Left lung (tissue), 10 donors: Measurements from ENCODE around the gene CNNM3. TPM values are rescaled to one million over a fixed set of nuclear protein-coding genes. Genes with fewer than 3 reads are reported as not detected.

ENCODE experiments used
- ATAC-seq: fragments of 200-7000 bp; cut with Tn5 transposase; one replicate; pipeline ENCODE4 v1.9.1; 2020; ENCODE audit warnings: moderate library complexity
- DNase-seq, 4 donors: peaks; one replicate each; pipeline ENCODE4 v3.0.0-alpha.2; 2013 to 2020
- H3K27ac ChIP-seq, 2 donors: fragments of 200-600 bp; sonication (generic) in 1 of 2; one replicate each; pipeline versions ENCODE4 v1.5.0 to v1.8.0; 2020 to 2021
- H3K27me3 ChIP-seq, 2 donors: fragments of 200-600 bp; sonication (generic) in 1 of 2; one replicate each; pipeline versions ENCODE4 v1.5.0 to v1.8.0; 2020 to 2021
- H3K36me3 ChIP-seq, 2 donors: fragments of 200-600 bp; sonication (generic) in 1 of 2; one replicate each; pipeline versions ENCODE4 v1.5.0 to v1.8.0; 2020 to 2021
- H3K4me1 ChIP-seq, 2 donors: fragments of 200-600 bp; one replicate each; pipeline ENCODE4 v1.8.0; 2021
- H3K4me3 ChIP-seq, 2 donors: fragments of 200-600 bp; sonication (generic) in 1 of 2; one replicate each; pipeline versions ENCODE4 v1.5.0 to v1.8.0; 2020 to 2021; ENCODE audit warnings: mild to moderate bottlenecking in 1 of 2
- H3K9me3 ChIP-seq, 2 donors: fragments of 200-600 bp; sonication (generic) in 1 of 2; one replicate each; pipeline versions ENCODE4 v1.5.0 to v1.8.0; 2020 to 2021
- intact Hi-C, 2 donors: fragments of 100-400 bp; cut with DNase I; formaldehyde crosslinking; loops; one replicate each; pipeline versions ENCODE4 v1.11.2 to v1.14.2; 2022
- polyA plus RNA-seq, 6 donors: library from polyadenylated mRNA; unstranded; fragments of 120-200 nt; gene quantifications; one replicate each; pipeline ENCODE4 v1.2.1, GENCODE V29; 2013; ENCODE audit not compliant: insufficient read length in 6 of 6
- total RNA-seq, 2 donors: library from RNA; stranded (reverse); fragmentation: NEBNext Ultra II Directional; extraction: Animal tissue kit (Norgen Biotek cat#: 25700); gene quantifications; one replicate each; pipeline ENCODE4 v1.2.1, GENCODE V29; 2021
- TF ChIP-seq, protein P1 (sequence below), 2 donors: fragments of 200-600 bp; sonication (generic) in 1 of 2; IDR thresholded peaks; one replicate each; pipeline versions ENCODE4 v1.5.0 to v1.8.0; 2021; ENCODE audit warnings: antibody characterized with exemption in 2 of 2
- donor health status: DM: no; HTN: yes; CAD: no.
- donor health status: DM: no; HTN: no; CAD: no.

CNNM3 gene
- total and polyA plus RNA-seq, 8 donors: 24.8 to 37.9 (median 32.2) TPM

GRCh38 chr2:96819128-96819875 is 3.2 kb downstream of the CNNM3 start:
- H3K36me3 ChIP-seq: peaks cover 0 to 9% of the 10 kb centered on the region in 2 donors
- TF ChIP-seq, protein P1, sequence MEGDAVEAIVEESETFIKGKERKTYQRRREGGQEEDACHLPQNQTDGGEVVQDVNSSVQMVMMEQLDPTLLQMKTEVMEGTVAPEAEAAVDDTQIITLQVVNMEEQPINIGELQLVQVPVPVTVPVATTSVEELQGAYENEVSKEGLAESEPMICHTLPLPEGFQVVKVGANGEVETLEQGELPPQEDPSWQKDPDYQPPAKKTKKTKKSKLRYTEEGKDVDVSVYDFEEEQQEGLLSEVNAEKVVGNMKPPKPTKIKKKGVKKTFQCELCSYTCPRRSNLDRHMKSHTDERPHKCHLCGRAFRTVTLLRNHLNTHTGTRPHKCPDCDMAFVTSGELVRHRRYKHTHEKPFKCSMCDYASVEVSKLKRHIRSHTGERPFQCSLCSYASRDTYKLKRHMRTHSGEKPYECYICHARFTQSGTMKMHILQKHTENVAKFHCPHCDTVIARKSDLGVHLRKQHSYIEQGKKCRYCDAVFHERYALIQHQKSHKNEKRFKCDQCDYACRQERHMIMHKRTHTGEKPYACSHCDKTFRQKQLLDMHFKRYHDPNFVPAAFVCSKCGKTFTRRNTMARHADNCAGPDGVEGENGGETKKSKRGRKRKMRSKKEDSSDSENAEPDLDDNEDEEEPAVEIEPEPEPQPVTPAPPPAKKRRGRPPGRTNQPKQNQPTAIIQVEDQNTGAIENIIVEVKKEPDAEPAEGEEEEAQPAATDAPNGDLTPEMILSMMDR (IDR thresholded peaks at IDR 0.05): no peak
- DNase-seq (peak in 1 of 4 donors; percentile 62), ATAC-seq (peak; percentile 50)
- no peak overlapping the region for H3K27ac ChIP-seq
- no peak overlapping the region for H3K4me3 ChIP-seq
- intact Hi-C loops: no loop called here
- no peaks in the 10 kb centered on the region for H3K9me3 ChIP-seq
- peaks cover 25 to 48% of the 10 kb centered on the region in 2 donors for H3K4me1 ChIP-seq
- H3K27me3 ChIP-seq: no peaks in the 10 kb centered on the region

GRCh38 chr2:96819876-96820511 is 3.9 kb downstream of the CNNM3 start:
- no peak overlapping the region for H3K27ac ChIP-seq
- TF ChIP-seq, protein P1 (IDR thresholded peaks at IDR 0.05): no peak
- DNase-seq: no peak
- intact Hi-C loops: no loop called here
- no peaks in the 10 kb centered on the region for H3K9me3 ChIP-seq
- no peak for ATAC-seq
- H3K4me3 ChIP-seq: no peak overlapping the region
- peaks cover 25 to 50% of the 10 kb centered on the region in 2 donors for H3K4me1 ChIP-seq
- H3K36me3 ChIP-seq: peaks cover 0 to 16% of the 10 kb centered on the region in 2 donors
- no peaks in the 10 kb centered on the region for H3K27me3 ChIP-seq

- Histone ChIP-seq H3K27ac (no peak overlapping the region), H3K4me3 (no peak overlapping the region), H3K9me3 (no peaks in the 10 kb centered on the region), H3K36me3 (peaks cover 0 to 28% of the 10 kb centered on the region in 2 donors), H3K27me3 (no peaks in the 10 kb centered on the region), H3K4me1 (peaks cover 20 to 43% of the 10 kb centered on the region in 2 donors)
- TF ChIP-seq, protein P1 (IDR thresholded peaks at IDR 0.05): no peak
- no peak for ATAC-seq
- intact Hi-C loops: no loop called here
- no peak for DNase-seq
These were observed 5.1 kb downstream of the CNNM3 start for GRCh38 chr2:96821113-96821675.

- intact Hi-C loops: no loop called here
- Histone ChIP-seq H3K27ac (no peak overlapping the region), H3K27me3 (no peaks in the 10 kb centered on the region), H3K36me3 (peaks cover 0 to 44% of the 10 kb centered on the region in 2 donors), H3K4me1 (peaks cover 14 to 34% of the 10 kb centered on the region in 2 donors), H3K4me3 (no peak overlapping the region), H3K9me3 (no peaks in the 10 kb centered on the region)
- ATAC-seq (no peak), DNase-seq (no peak)
- TF ChIP-seq, protein P1 (IDR thresholded peaks at IDR 0.05): no peak
These were observed 6.7 kb downstream of the CNNM3 start for GRCh38 chr2:96822786-96823185.

DNA sequence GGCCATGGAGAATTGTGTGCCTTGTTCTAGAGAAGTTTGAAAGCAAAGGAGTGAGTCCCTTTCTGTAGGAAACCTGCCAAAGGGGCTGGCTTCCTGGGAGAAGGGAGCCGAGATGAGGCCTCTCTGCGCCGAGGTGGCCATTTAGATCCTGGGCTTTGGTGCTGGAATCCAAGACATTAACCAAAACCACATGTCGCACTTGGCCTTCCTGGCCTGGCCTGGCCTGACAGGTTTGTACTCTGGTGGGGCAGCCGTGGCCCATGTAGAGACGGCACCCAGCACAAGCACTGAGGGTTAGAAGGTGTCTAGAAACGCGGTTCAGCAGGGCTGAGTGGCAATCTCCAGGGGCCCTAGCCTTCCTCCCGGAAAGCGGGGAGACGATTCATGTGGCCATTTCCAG is 7.1 kb downstream of the CNNM3 start:
- H3K27ac ChIP-seq: no peak overlapping the region
- ATAC-seq (no peak), DNase-seq (no peak)
- H3K4me1 ChIP-seq: peaks cover 12 to 30% of the 10 kb centered on the region in 2 donors
- H3K9me3 ChIP-seq: no peaks in the 10 kb centered on the region
- H3K4me3 ChIP-seq: no peak overlapping the region
- H3K36me3 ChIP-seq: peaks cover 0 to 48% of the 10 kb centered on the region in 2 donors
- TF ChIP-seq, protein P1 (IDR thresholded peaks at IDR 0.05): no peak
- intact Hi-C loops: no loop called here
- H3K27me3 ChIP-seq: no peaks in the 10 kb centered on the region
